K562 (cell line): Measurements from ENCODE around the gene UBE2R2. TPM values are rescaled to one million over a fixed set of nuclear protein-coding genes. Genes with fewer than 3 reads are reported as not detected.

Experiments
- ATAC-seq: fragments of 200-7000 bp; cut with Tn5 transposase; 3 replicates; pipeline ENCODE4 v1.9.1; 2020; ENCODE audit warnings: moderate library complexity
- BruUV-seq: library from RNA; stranded (reverse); fragments of 400-500 nt; replicated peaks from 2 replicates; lab custom pipeline; 2021; lab: Mats Ljungman, UMichigan
- CTCF ChIA-PET: fragments of 300-600 bp; formaldehyde crosslinking; extraction: SDS; loops from one replicate; lab custom pipeline; 2021; ENCODE audit warnings: low intra/inter-chr PET ratio; lab: Yijun Ruan, JAX
- POLR2A ChIA-PET: fragments of 300-600, 350-650 bp; sonication (Branson Sonifier 250); formaldehyde crosslinking; extraction: SDS; loops from one replicate; lab custom pipeline; 2021; ENCODE audit warnings: antibody characterized with exemption, inconsistent platforms; lab: Yijun Ruan, JAX
- DNase-seq, 4 experiments: peaks; one replicate each; pipeline versions ENCODE4 v3.0.0 to v3.0.0-alpha.2; 2011 to 2018; ENCODE audit warnings: low spot score in 3 of 4, mixed read lengths in 3 of 4; ENCODE audit errors: extremely low read depth in 1 of 4
- FAIRE-seq: peaks from 2 replicates; lab custom pipeline; 2011; peaks lifted over from hg19 to GRCh38; lab: Jason Lieb, UNC
- H2AFZ ChIP-seq: 2 replicates; pipeline ENCODE4 v1.6.0; 2011; ENCODE audit warnings: low read depth, low read length, control low read depth, inconsistent platforms
- H3K27ac ChIP-seq: fragments of 200-600 bp; 3 replicates; pipeline ENCODE4 v1.8.0; 2011; ENCODE audit warnings: low read depth, mild to moderate bottlenecking, control low read depth, inconsistent platforms, low read length, moderate library complexity, mixed read lengths; ENCODE audit errors: extremely low read depth
- H3K27me3 ChIP-seq, 2 experiments: fragments of 300-600 bp in 1 of 2; 2 replicates in 1 of 2; 3 replicates in 1 of 2; pipeline versions ENCODE4 v1.6.0 to v1.8.0; 2011; ENCODE audit warnings: inconsistent platforms in 2 of 2, low read length in 2 of 2, mild to moderate bottlenecking in 1 of 2, mixed read lengths in 1 of 2, moderate library complexity in 1 of 2; ENCODE audit not compliant: control insufficient read depth in 2 of 2, insufficient read depth in 2 of 2
- H3K36me3 ChIP-seq: fragments of 300-600 bp; 3 replicates; pipeline ENCODE4 v1.8.0; 2011; ENCODE audit warnings: mild to moderate bottlenecking, low read length, inconsistent platforms; ENCODE audit not compliant: control insufficient read depth, insufficient read depth
- H3K4me1 ChIP-seq, 2 experiments: fragments of 200-600 bp in 1 of 2; replicated peaks in 1 of 2; 2 replicates in 1 of 2; 3 replicates in 1 of 2; pipeline versions ENCODE4 v1.5.1 to v1.8.0; 2011; ENCODE audit warnings: inconsistent platforms in 2 of 2, low read length in 2 of 2, mild to moderate bottlenecking in 1 of 2, mixed read lengths in 1 of 2, moderate library complexity in 1 of 2; ENCODE audit not compliant: control insufficient read depth in 2 of 2, insufficient read depth in 2 of 2
- H3K4me2 ChIP-seq: 2 replicates; pipeline ENCODE4 v1.6.1; 2011; ENCODE audit warnings: low read length, control low read depth, inconsistent platforms, mixed read lengths; ENCODE audit not compliant: insufficient read depth
- H3K4me3 ChIP-seq: fragments of 200-600 bp; sonication (generic), shearing (Covaris generic); 2 replicates; pipeline ENCODE4 v1.5.1; 2016; ENCODE audit warnings: control low read depth, inconsistent platforms
- H3K79me2 ChIP-seq: fragments of 200-600 bp; 3 replicates; pipeline ENCODE4 v1.8.0; 2011; ENCODE audit warnings: low read length, inconsistent platforms; ENCODE audit not compliant: control insufficient read depth, insufficient read depth
- H3K9ac ChIP-seq, 2 experiments: 2 replicates each; pipeline versions ENCODE4 v1.6.0 to v1.6.1; 2011; ENCODE audit warnings: low read depth in 2 of 2, low read length in 2 of 2, control low read depth in 1 of 2, inconsistent platforms in 1 of 2, mild to moderate bottlenecking in 1 of 2, mixed read lengths in 1 of 2; ENCODE audit not compliant: insufficient read depth in 1 of 2
- H3K9me1 ChIP-seq: one replicate; pipeline ENCODE4 v1.6.0; 2011; ENCODE audit warnings: inconsistent platforms, mild to moderate bottlenecking, low read length, moderate library complexity; ENCODE audit not compliant: control insufficient read depth, insufficient read depth
- H3K9me3 ChIP-seq: replicated peaks from 2 replicates; pipeline ENCODE4 v1.5.1; 2011; ENCODE audit warnings: low read depth, low read length, inconsistent platforms; ENCODE audit not compliant: control insufficient read depth, insufficient read depth
- H4K20me1 ChIP-seq: replicated peaks from 2 replicates; pipeline ENCODE4 v1.6.1; 2011; ENCODE audit warnings: low read length, inconsistent platforms, mixed read lengths; ENCODE audit not compliant: control insufficient read depth, insufficient read depth
- CEBPG ChIP-seq, 3 experiments: fragments of 200-800 bp in 1 of 3; sonication (Bioruptor generic) in 1 of 3; sonication (generic) in 1 of 3; formaldehyde crosslinking in 1 of 3; IDR thresholded peaks in 2 of 3; conservative IDR thresholded peaks in 1 of 3; 2 replicates each; pipeline versions ENCODE4 v1.6.1 to v1.8.0; 2016 to 2022; ENCODE audit warnings: missing compliant biosample characterization in 2 of 3, missing genetic modification characterization in 2 of 3, mild to moderate bottlenecking in 1 of 3, missing genetic modification reagents in 1 of 3
- CEBPZ ChIP-seq: fragments of 150-350 bp; IDR thresholded peaks from 2 replicates; pipeline ENCODE4 v1.6.1; 2014; ENCODE audit warnings: low read depth, mild to moderate bottlenecking, low read length, borderline replicate concordance
- CREB1 ChIP-seq, 2 experiments: sonication (generic) in 1 of 2; formaldehyde crosslinking in 1 of 2; IDR thresholded peaks; 2 replicates each; pipeline versions ENCODE4 v1.6.1 to v1.8.0; 2012 to 2022; ENCODE audit warnings: inconsistent platforms in 1 of 2, mild to moderate bottlenecking in 1 of 2, missing genetic modification reagents in 1 of 2, moderate library complexity in 1 of 2
- DACH1 ChIP-seq: fragments of 450-650 bp; IDR thresholded peaks from 2 replicates; pipeline ENCODE4 v1.6.1; 2018; ENCODE audit not compliant: partially characterized antibody
- E2F4 ChIP-seq: sonication (generic); formaldehyde crosslinking; IDR thresholded peaks from 2 replicates; pipeline ENCODE4 v1.8.0; 2022; ENCODE audit warnings: mild to moderate bottlenecking, low read depth, missing genetic modification reagents
- FOXK2 ChIP-seq, 2 experiments: fragments of 450-650 bp; IDR thresholded peaks in 1 of 2; conservative IDR thresholded peaks in 1 of 2; 2 replicates each; pipeline ENCODE4 v1.6.1; 2016; ENCODE audit warnings: low read depth in 2 of 2, mild to moderate bottlenecking in 1 of 2
- HCFC1 ChIP-seq: IDR thresholded peaks from 2 replicates; pipeline ENCODE4 v1.6.1; 2012; ENCODE audit warnings: low read depth, low read length, improper control_type of control experiment
- HDAC1 ChIP-seq, 2 experiments: fragments of 450-650 bp; IDR thresholded peaks; 2 replicates each; pipeline ENCODE4 v1.6.1; 2016 to 2017; ENCODE audit warnings: inconsistent platforms in 1 of 2, mild to moderate bottlenecking in 1 of 2, moderate library complexity in 1 of 2
- HNRNPLL ChIP-seq: fragments of 200-400 bp; formaldehyde crosslinking; IDR thresholded peaks from 2 replicates; pipeline ENCODE4 v1.6.1; 2017; ENCODE audit warnings: low read length, low read depth, mild to moderate bottlenecking; ENCODE audit not compliant: poor library complexity, severe bottlenecking
- MEF2D ChIP-seq: conservative IDR thresholded peaks from 2 replicates; pipeline ENCODE4 v1.6.1; 2016; ENCODE audit warnings: low read depth, missing genetic modification characterization, missing compliant biosample characterization
- PHB ChIP-seq: fragments of 250-450 bp; sonication (Bioruptor Pico); IDR thresholded peaks from 2 replicates; pipeline ENCODE4 v1.5.0; 2021
- SRSF7 ChIP-seq: fragments of 200-400 bp; formaldehyde crosslinking; optimal IDR thresholded peaks from 2 replicates; pipeline ENCODE3; 2017; ENCODE audit warnings: mild to moderate bottlenecking, low read depth, low read length
- YBX1 ChIP-seq: fragments of 450-650 bp; IDR thresholded peaks from 2 replicates; pipeline ENCODE4 v1.7.1; 2016; ENCODE audit warnings: mild to moderate bottlenecking
- ZNF224 ChIP-seq: sonication (generic); formaldehyde crosslinking; IDR thresholded peaks from 2 replicates; pipeline ENCODE4 v1.8.0; 2022; ENCODE audit warnings: mild to moderate bottlenecking, missing genetic modification reagents
- ZNF311 ChIP-seq: fragments of 250-450 bp; sonication (Bioruptor Pico); IDR thresholded peaks from 2 replicates; pipeline ENCODE4 v1.4.0; 2020; ENCODE audit warnings: mild to moderate bottlenecking, moderate library complexity
- ZNF583 ChIP-seq: fragments of 250-450 bp; sonication (Bioruptor Pico); IDR thresholded peaks from 2 replicates; pipeline ENCODE4 v1.4.0; 2020
- ZNF584 ChIP-seq: fragments of 200-800 bp; sonication (Bioruptor generic); IDR thresholded peaks from 2 replicates; pipeline ENCODE4 v1.6.1; 2016; ENCODE audit warnings: low read depth, mild to moderate bottlenecking, missing genetic modification characterization, missing compliant biosample characterization
- ZNF707 ChIP-seq: fragments of 250-450 bp; sonication (Bioruptor Pico); conservative IDR thresholded peaks from 2 replicates; pipeline ENCODE4 v1.8.0; 2022; ENCODE audit warnings: inconsistent platforms, mild to moderate bottlenecking, moderate library complexity
- WGBS: fragments of 100-300 bp; shearing (Covaris generic); methylation state at CpG from one replicate; pipeline ENCODE4 v1.1.6; 2016; ENCODE audit warnings: low coverage, mixed read lengths; ENCODE audit not compliant: insufficient coverage; ENCODE audit errors: missing lambda C conversion rate; 5-methylcytosine and 5-hydroxymethylcytosine counted together
- in situ Hi-C: fragments of 300-500 bp; cut with MboI; formaldehyde crosslinking; loops from 4 replicates; pipeline ENCODE4 v1.15.0; 2018; ENCODE audit warnings: inconsistent platforms, mixed read lengths
- intact Hi-C: fragments of 100-400 bp; cut with micrococcal nuclease; formaldehyde crosslinking; loops from 2 replicates; pipeline ENCODE4 v1.14.2; 2022
- polyA plus RNA-seq, 8 experiments: library from polyadenylated mRNA; depleted of rRNA in 4 of 8; stranded (reverse) in 5 of 8; unstranded in 3 of 8; fragments of >200 nt; fragmentation: Nextera tagmentation in 2 of 8; fragmentation: Illumina TruSeq in 1 of 8; extraction: Ambion mirVana in 2 of 8; extraction: Trizol in 1 of 8; gene quantifications; 2 replicates each; pipeline versions ENCODE4 v1.2.1 to v1.2.3, GENCODE V29; 2011 to 2014; ENCODE audit warnings: inconsistent platforms in 1 of 8, missing spikeins in 1 of 8
- total RNA-seq, 7 experiments: library from RNA; depleted of rRNA in 6 of 7; stranded (reverse); fragments of >200 nt in 6 of 7; fragmentation: Illumina TruSeq in 2 of 7; extraction: Trizol in 2 of 7; gene quantifications; 2 replicates each; pipeline versions ENCODE4 v1.2.1 to v1.2.3, GENCODE V29; 2011 to 2021; ENCODE audit warnings: low replicate concordance in 1 of 7

The UBE2R2 gene
- total and polyA plus RNA-seq, 9 of the 15 experiments (the other 6 are each of a cell fraction or from before 2014, with no cell fraction given) = 7.8 to 26.2 (median 11.8) TPM

GRCh38 chr9:33956544-33956943 is 139.6 kb downstream of the UBE2R2 start (continued):
- TF ChIP-seq CEBPZ = no peak

DNA sequence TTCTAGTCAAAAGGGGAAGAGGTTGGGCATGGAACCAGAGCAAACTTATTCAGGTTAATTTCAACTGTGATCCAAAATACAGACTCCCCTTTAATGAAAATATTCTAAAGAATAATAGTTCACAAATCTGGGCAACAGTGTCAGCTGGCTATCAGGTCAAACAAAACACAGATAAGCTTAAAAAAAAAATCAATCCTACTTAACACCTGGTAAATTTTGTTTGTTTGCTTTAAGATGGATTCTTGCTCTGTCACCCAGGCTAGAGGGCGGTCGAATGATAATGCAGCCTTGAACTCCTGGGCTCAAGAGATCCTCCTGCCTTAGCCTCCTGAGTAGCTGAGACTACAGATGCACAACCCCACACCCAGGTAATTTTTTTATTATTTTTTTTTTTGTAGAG is 142.8 kb downstream of the UBE2R2 start:
- DNase-seq (no peak), FAIRE-seq (no peak), ATAC-seq (no peak)
- Histone ChIP-seq H3K9me1 (no peaks in the 10 kb centered on the region), H3K4me3 (no peak overlapping the region), H2AFZ (no peak overlapping the region), H4K20me1 (no peaks in the 10 kb centered on the region), H3K4me2 (no peak overlapping the region), H3K9me3 (no peaks in the 10 kb centered on the region), H3K27me3 (no peaks in the 10 kb centered on the region), H3K36me3 (peaks cover 70% of the 10 kb centered on the region; the same call in 2 of the 3 replicates), H3K79me2 (no peaks in the 10 kb centered on the region), H3K4me1 (no peaks in the 10 kb centered on the region), H3K27ac (no peak overlapping the region), H3K9ac (no peak overlapping the region)
- in situ Hi-C loops = no loop called here
- CTCF ChIA-PET = no interaction called here
- no TSS peak for BruUV-seq
- 92% methylated on average over 2 of the region's 2 CpGs for WGBS
- POLR2A ChIA-PET = no interaction called here
- intact Hi-C loops = no loop called here
- TF ChIP-seq FOXK2 (conservative IDR thresholded peaks at IDR 0.05 in 1 of 2, IDR thresholded peaks at IDR 0.05 in 1 of 2; ENCODE audit: low read depth in 2 of 2) (no peak), YBX1 (no peak), MEF2D (tag) (no peak), HDAC1 (IDR thresholded peaks at IDR 0.05) (no peak), HCFC1 (no peak), ZNF311 (CRISPR knock-in tag) (no peak), SRSF7 (no peak), ZNF707 (no peak), HNRNPLL (no peak), ZNF583 (CRISPR knock-in tag) (no peak), CEBPG (CRISPR knock-in tag; IDR thresholded peaks at IDR 0.05) (no peak), CEBPG (tag; conservative IDR thresholded peaks at IDR 0.05 in 1 of 2, IDR thresholded peaks at IDR 0.05 in 1 of 2) (no peak), ZNF224 (CRISPR knock-in tag) (no peak), PHB (no peak), ZNF584 (CRISPR knock-in tag) (no peak), E2F4 (CRISPR knock-in tag) (no peak), DACH1 (no peak), CREB1 (IDR thresholded peaks at IDR 0.05) (no peak), CREB1 (CRISPR knock-in tag; IDR thresholded peaks at IDR 0.05) (no peak)
